ENCODE measurements around the gene HSPB8.

HSPB8 gene, protein sequence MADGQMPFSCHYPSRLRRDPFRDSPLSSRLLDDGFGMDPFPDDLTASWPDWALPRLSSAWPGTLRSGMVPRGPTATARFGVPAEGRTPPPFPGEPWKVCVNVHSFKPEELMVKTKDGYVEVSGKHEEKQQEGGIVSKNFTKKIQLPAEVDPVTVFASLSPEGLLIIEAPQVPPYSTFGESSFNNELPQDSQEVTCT

GRCh38 chr12:119178544-119179334 is at the start of gene HSPB8:
Gene HSPB8 (plus strand): TSS chr12:119178931. CDS start chr12:119179313, 382 bp downstream.
- DNase-seq: no peak

DNA sequence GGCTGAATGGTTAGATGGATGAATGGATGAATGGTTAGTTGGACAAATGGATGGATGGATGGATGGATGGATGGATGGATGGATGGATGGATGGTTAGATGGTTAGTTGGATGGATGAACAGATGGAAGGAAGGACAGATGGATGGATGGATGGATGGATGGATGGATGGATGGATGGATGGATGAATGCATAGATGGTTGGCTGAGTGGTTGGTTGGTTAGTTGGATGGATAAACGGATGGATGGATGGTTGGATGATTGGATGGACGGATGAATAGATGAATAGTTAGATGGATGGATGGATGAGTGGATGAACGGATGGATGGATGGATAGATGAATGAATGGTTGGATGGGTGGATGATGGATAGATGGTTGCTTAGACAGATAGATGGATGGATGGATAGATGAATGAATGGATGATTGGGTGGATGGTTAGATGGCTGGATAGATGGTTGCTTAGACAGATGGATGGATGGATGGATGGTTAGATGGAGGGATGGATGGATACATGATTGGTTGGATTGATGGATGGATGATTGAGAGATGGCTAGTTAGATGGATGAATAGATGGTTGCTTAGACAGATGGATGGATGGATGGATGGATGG is 48.8 kb upstream of the HSPB8 start:
- DNase-seq: no peak

DNA sequence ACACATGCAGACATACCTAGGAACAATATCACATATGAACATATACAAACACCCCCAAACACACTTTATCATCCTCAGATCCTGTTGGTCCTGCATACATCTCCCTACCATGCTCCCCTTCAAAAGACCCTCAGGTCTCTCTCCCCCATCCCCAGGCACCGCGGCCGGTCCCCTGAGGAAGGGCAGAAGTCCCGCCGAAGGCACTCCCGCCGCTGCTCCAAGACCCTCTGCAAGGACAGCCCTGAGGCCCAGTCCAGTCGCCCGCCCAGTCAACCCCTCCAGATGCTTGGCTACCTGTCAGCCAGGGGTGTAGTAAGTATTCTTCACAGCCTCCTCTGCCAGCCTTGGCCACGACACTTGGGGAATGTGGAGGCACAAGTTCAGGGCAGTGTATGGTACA is 48.2 kb upstream of the HSPB8 start:
- no peak for DNase-seq

GRCh38 chr12:119134284-119135072 is 44.3 kb upstream of the HSPB8 start:
- no peak for DNase-seq

- no peak for DNase-seq
These were observed 41.8 kb upstream of the HSPB8 start for GRCh38 chr12:119136811-119137410.

- no peak for DNase-seq
These were observed 39.3 kb upstream of the HSPB8 start for GRCh38 chr12:119139448-119139847.

DNA sequence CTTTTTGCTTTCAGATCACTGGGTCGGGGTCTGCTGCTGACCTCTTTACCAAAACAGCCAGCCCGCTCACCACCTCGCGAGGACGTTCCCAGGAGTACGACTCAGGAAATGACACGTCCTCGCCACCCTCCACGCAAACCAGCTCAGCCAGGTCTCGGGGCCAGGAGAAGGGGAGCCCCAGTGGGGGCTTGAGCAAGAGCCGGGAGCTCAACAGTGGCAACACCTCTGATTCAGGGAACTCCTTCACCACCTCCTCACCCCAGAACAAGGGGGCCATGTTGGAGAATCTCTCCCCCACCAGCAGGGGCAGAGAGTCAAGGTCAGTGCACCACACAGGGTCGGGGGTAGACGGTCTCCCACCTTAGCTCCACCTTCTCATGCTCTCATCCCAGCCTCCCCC is 33.4 kb upstream of the HSPB8 start:
- DNase-seq: no peak

- no peak for DNase-seq
These were observed 30.8 kb upstream of the HSPB8 start for GRCh38 chr12:119147847-119148448.

DNA sequence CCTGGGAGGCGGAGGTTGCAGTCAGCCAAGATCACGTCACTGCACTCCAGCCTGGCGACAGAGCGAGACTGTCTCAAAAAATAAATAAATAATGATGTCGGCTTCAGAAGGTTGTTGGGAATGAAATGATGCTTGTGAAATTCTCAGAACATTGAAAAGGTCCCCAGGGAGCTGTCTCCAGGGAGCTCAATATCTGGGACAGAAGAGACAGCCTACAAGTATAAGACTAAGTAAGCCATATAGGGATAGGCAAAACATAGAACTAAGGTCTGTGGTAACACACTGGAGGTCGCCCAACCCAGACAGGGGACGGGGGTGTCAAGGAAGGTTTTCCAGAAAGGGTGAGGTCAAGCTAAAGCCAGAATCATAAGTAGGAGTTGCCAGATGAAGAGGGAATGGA is 29.5 kb upstream of the HSPB8 start:
- no peak for DNase-seq

GRCh38 chr12:119151445-119152026 is 27.2 kb upstream of the HSPB8 start:
- DNase-seq: no peak

- DNase-seq: no peak
These were observed 25.0 kb upstream of the HSPB8 start for GRCh38 chr12:119153477-119154434.

DNA sequence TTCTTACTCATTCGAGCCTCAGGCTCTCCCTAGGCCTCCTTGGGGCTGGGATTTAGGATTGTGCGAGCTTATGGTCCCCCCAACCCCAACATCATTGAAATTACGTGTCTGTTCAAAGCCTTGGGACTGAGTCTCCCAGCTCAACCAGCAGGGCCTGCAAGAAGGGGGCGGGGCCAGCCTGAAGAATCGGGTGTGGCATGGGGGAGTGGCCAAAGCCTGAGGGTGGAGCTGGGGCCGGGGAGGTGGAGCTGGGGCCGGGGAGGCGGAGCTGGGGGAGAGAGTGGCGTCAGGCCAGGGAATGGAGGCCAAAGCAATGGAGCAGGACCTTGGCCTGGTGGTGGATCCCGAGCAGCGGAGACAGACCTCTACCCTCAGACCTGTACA is 24.3 kb upstream of the HSPB8 start:
- no peak for DNase-seq

DNA sequence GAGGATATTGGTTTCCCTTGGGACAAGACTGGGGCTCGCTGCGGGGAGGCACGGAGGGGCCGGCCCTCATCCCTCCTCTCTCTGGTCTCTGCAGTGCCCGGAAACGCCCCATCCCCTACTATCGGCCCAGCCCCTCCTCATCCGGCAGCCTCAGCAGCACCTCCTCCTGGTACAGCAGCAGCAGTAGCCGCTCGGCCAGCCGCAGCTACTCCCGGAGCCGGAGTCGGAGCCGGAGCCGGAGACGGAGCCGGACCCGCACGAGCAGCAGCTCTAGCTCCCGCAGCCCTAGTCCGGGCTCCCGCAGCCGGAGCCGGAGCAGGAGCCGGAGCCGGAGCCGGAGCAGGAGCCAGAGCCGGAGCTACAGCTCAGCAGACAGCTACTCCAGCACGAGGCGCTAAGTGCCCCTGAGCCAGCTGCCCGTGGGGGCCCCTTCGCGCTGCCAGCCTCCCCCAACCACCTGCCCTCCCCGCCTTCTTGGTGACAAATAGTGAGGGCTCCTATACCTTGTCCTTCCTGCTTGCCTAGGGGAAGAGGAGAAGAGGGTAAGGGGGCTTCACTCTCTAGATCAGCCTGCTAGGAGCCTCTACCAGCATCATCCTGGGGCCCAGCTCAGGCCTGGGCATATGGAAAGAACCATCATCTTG is 22.2 kb upstream of the HSPB8 start:
- no peak for DNase-seq

- DNase-seq: no peak
These were observed 21.2 kb upstream of the HSPB8 start for GRCh38 chr12:119157528-119157927.

DNA sequence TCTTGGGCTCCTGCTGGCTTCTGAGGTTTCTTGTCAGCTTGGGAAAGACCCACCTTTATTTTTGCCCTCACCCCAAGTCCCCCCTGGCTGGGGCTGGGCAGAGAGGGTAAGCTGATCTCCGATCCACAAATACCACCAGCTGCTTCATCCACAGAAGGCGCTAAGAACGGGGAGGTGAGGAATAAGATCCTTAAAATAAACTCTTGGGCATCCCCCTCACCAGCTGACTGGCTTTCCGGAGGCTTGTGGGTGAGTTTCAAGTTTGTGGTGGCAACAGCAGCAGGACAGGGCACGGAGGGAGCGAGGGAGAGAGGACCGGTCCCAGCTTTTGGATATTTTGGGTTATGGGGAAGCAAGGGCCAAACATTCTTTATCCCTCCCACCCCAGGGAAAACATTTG is 20.8 kb upstream of the HSPB8 start:
- no peak for DNase-seq

DNA sequence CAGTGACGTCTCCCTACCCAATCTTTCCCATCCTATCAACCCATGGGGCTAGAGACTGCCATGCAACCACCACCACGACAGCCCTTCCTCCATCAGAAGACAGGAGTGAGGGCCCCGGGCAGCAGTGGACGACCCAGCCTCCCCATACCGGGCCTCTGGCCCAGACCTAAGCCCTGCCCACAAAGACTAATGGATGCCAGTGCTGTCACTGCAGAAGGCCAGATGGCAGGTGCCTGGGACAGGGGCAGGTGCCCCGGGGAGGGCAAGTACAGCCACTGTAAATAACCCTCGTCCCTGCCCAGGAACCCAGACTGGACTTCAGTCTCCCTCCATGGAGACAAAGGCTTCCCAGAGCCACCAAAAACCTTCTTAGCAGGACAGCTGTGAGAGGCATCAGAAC is 20.3 kb upstream of the HSPB8 start:
- no peak for DNase-seq

DNA sequence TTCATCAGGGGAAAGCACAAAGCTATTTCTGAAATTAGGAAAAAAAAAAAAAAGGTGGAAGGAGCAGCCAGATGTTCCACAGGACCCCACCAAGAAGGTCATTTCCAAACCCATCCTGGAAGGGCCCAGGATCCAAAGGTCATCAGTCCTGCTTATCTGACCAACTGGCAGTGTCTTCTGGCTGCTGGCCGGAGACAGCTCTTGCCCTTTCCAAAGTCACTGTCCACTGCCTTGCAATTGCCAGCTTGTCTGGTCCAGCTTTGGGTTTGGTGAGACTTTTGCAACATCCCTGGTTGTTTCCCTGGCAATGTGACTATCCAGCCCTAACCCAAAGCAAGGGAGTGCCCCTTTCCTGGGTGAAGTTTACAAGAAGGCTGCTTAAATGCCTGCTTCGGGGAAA is 18.9 kb upstream of the HSPB8 start:
- DNase-seq: no peak

GRCh38 chr12:119167902-119168301 is 10.8 kb upstream of the HSPB8 start:
- no peak for DNase-seq

DNA sequence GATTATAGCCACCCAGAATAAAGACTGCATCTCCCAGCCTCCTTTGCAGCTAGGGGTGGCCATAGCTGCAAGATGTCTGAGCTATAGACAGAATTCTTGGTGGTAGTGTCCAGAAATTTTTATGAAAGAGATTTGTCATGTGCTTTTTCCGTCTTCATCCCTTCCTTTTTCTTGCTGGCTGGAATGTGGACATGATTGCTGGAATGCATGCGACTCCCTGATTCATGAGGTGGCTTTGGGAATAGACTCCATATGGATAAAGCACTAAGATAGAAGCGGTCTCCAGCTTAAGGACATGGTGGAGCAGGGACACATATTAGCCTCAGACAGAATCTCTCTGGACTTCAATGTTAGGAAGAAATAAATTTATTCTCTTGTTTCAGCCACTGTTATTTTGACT is 10.0 kb upstream of the HSPB8 start:
- DNase-seq: no peak

DNA sequence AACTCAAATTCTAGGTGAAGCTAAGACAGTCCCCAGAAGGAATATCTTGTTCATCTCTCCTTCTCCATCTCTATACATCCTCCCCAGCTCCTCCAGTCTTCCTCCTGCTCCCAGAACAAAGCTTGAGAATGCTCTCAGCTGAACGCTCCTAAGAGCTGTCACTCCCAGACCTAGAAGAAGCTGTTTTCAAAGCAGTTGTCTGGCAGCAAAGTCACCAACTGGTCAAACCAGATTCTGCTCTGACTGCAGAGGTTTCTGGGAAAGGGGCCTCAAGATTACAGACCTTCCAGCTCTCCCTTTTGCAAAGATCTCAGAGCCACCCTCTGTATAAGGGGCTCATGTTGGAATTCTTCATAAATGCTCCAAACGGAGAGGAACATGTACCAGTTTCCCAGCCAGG is 9.6 kb upstream of the HSPB8 start:
- no peak for DNase-seq

GRCh38 chr12:119171291-119171690 is 7.4 kb upstream of the HSPB8 start:
- DNase-seq: no peak

Data from NCI-H526 treated with DMSO at 0.1 percent for 48 hours (cell line).